ENCODE results near the gene EPB41L4B.

EPB41L4B gene

DNA sequence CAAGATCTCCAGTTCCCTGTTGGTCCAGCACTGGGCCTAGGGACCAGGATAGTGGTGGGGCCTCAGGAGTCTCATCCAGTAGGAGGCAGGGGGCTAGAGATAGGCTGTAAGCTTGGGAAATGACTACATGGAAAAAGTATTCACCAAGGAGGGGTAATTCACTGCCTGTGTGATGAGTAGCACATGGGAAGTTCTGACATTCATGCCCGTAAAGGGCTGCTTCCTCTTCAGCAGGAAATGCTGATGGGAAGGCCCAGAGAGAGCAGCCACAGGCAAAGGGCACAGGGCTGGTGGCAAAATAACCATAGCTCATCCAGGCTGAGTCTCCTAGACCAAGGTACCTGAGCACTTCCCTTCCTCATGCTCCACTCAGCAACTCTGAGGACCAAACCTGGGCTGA lies 130.7 kb downstream of the EPB41L4B start:
- no peaks in the 10 kb centered on the region for H3K36me3 Mint-ChIP-seq
- H3K4me1 Mint-ChIP-seq = peaks cover 5% of the 10 kb centered on the region
- CTCF ChIA-PET = interaction anchor here (1.7 kb wide), 1 partner anchor 25 kb away, joined by 3 read pairs; no protein-coding TSS in a partner anchor
- no peak overlapping the region for H3K27ac Mint-ChIP-seq
- no peaks in the 10 kb centered on the region for H3K9me3 Mint-ChIP-seq
- DNase-seq = no peak
- no peak overlapping the region for H3K4me3 Mint-ChIP-seq
- H3K27me3 Mint-ChIP-seq = peaks cover 65% of the 10 kb centered on the region

DNA sequence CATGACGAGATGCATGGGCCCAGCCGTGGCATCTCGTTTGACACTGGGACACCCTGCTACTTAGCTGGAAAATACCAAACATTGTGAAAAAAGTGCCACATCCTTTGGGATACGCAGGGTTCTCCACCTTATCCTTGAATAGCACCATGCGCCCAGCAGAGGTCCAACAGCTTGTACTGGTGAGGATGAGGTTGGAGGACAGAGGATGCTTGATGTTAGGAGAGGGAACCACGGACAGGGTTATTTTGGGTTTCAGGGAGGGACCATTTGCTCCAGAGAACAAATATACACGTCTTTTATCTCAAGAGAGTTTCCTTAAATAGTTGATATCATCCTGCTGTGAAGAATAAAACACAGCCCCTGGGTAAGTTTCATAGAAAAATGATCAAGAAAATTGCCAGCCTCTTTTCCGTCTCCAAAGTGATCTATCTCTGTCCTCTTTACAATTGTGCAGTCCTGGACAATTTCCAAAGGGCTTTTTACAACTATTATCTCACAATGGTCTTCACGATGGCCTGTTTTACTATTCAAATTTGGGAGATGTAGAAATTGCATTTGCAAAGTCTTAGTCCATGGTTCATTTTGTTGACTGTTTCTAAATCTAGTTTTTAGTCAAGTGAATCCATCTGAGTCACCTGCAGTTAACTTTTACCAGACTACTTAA lies 133.9 kb downstream of the EPB41L4B start:
- CTCF ChIA-PET = interaction anchor here (1.6 kb wide), 1 partner anchor 12 kb away, joined by 4 read pairs; no protein-coding TSS in a partner anchor
- DNase-seq = no peak
- no peaks in the 10 kb centered on the region for H3K36me3 Mint-ChIP-seq

DNA sequence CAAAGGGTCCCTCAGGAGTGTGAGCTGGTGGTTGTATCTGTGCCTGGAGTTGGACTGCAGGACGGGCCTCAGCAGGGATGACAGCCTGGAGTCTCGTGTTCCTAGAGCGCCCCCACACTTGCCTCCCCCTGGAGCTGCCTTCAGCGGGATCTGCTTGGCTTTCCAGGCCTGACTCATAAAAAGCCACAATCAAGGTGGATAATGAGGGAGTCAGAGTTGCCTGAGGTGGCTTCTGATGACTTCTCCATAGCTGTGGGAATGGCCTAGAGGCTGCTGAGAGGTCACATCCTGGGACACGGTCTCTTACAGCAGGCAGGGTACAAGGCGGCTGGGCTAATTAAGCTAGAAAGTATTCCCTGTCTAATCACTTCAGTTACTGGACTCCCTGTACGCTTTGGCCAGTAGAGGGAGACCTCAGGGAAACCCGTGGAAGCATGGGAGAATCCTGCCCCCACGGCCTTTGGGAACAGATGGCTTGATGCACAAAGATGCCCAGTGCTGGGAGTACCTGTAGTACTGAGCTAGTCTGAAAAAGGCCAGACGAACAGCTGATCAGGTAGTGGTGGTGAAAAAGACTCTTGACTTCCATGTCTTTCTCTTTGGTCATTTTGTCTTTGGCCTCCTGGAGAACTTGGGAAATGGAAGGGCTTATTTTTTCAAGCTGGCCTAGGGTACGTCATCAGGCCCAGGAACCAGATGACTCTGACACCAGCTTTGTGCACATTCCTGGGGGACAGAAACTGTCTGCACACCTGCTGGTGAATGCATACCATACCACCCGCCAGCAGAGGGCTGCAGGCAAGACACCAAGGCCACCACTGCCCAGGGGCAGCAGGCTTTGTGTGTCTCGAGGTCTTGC lies 137.7 kb downstream of the EPB41L4B start:
- Mint-ChIP-seq H3K9me3 (no peaks in the 10 kb centered on the region), H3K4me3 (no peak overlapping the region), H3K27me3 (peaks cover 69% of the 10 kb centered on the region), H3K4me1 (peaks cover 33% of the 10 kb centered on the region), H3K27ac (no peak overlapping the region), H3K36me3 (peaks cover 2% of the 10 kb centered on the region)
- CTCF ChIA-PET = interaction anchor here (0.6 to 1.3 kb wide), 8 partner anchors 9 to 1552 kb away, joined by 3 to 5 read pairs (median 4); partner anchors contain the start of gene TMEM245
- DNase-seq = peak; percentile 33

More for the DNA sequence above, 133.9 kb downstream of the EPB41L4B start:
- H3K27me3 Mint-ChIP-seq = peaks cover 60% of the 10 kb centered on the region
- H3K4me1 Mint-ChIP-seq = peaks cover 11% of the 10 kb centered on the region
- H3K4me3 Mint-ChIP-seq = no peak overlapping the region
- H3K9me3 Mint-ChIP-seq = no peaks in the 10 kb centered on the region
- H3K27ac Mint-ChIP-seq = no peak overlapping the region

DNA sequence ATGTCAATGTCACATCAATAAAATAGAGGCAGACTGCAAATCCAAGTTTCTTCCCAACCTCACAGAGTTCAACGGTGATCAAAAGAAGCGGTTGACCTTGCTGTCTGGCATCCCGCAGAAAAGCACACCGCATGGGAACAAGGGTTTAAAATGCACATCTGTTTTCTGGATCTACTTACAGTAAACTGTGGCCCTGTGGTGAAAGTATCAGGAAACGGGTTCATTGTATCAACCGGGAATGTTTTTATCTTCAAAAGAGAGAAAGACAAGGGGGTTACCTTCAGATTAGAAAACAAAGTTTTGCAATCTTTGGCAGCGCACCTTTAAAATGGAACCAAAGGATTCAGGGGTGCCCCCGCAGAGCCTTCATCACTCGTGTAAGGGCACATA lies 138.3 kb downstream of the EPB41L4B start:
- DNase-seq = no peak
- H3K4me3 Mint-ChIP-seq = no peak overlapping the region
- peaks cover 67% of the 10 kb centered on the region for H3K27me3 Mint-ChIP-seq
- H3K36me3 Mint-ChIP-seq = peaks cover 2% of the 10 kb centered on the region
- H3K4me1 Mint-ChIP-seq = peaks cover 33% of the 10 kb centered on the region
- H3K27ac Mint-ChIP-seq = no peak overlapping the region
- CTCF ChIA-PET = interaction anchor here (0.6 to 1.2 kb wide), 2 partner anchors 63 to 1551 kb away, joined by 4 read pairs; partner anchors contain the start of gene TMEM245
- no peaks in the 10 kb centered on the region for H3K9me3 Mint-ChIP-seq

DNA sequence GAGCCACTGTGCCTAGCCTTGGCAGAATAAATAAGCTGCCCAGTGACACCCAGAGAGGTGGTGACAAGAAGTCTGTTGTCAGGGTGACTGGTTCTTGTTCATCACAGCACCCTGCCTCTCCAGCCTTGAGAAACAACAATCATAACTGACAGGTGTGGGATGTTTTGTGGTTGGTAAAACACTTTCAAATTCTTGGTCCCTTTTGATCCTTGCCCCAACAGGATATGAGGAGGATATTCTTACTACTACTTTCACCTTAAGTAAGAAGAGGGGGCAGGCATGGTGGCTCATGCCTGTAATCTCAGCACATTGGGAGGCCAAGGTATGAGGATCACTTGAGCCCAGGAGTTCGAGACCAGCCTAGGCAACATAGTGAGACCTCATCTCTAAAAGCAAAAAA lies 139.6 kb downstream of the EPB41L4B start:
- Mint-ChIP-seq H3K4me3 (peak overlapping the region; percentile 10), H3K27me3 (peaks cover 63% of the 10 kb centered on the region), H3K36me3 (peaks cover 2% of the 10 kb centered on the region), H3K27ac (peak overlapping the region; percentile 73), H3K4me1 (peaks cover 33% of the 10 kb centered on the region), H3K9me3 (no peaks in the 10 kb centered on the region)
- CTCF ChIA-PET = interaction anchor here (0.6 to 1.5 kb wide), 5 partner anchors 61 to 288 kb away, joined by 3 to 4 read pairs (median 3); no protein-coding TSS in a partner anchor
- DNase-seq = peak; percentile 69

DNA sequence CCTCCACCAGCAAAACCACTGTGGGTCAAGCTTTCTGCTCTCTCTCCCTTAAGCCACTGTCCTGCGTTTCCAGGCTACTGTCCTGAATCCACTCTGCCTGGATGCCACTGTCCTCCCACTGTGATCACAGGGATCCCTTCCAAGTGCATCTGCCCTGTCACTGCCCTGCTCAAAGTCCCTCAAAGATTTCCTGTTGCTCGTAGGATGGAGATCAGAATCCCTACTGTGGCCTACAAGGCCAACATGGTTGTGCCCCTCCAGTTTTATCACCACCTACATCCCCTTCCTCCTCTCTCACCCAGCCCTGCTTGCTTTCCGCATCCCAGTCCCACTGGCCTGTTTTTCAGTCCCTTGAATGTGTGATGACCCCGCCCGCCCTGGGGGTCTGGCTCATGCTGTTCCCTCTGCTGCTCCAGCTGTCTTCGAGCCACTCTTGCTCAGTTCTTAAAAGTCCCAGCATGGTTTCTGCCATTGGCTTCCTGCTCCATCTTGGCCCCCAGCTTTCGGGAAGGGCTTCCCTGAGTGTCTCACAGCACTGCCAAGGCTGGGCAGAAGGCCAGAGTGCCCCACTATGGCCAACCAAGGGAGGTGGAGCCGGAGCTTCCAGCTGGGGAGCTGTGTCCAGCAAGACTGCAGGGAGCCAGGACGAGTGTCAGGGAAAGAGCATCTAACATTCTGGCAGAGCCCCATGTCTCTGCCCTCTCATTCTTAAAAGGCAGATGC lies 140.9 kb downstream of the EPB41L4B start:
- peaks cover 2% of the 10 kb centered on the region for H3K36me3 Mint-ChIP-seq
- no peak overlapping the region for H3K4me3 Mint-ChIP-seq
- H3K4me1 Mint-ChIP-seq = peaks cover 33% of the 10 kb centered on the region
- no peak for DNase-seq
- H3K9me3 Mint-ChIP-seq = no peaks in the 10 kb centered on the region
- H3K27ac Mint-ChIP-seq = no peak overlapping the region
- CTCF ChIA-PET = interaction anchor here (1.4 kb wide), 1 partner anchor 290 kb away, joined by 3 read pairs; no protein-coding TSS in a partner anchor
- H3K27me3 Mint-ChIP-seq = peaks cover 55% of the 10 kb centered on the region

DNA sequence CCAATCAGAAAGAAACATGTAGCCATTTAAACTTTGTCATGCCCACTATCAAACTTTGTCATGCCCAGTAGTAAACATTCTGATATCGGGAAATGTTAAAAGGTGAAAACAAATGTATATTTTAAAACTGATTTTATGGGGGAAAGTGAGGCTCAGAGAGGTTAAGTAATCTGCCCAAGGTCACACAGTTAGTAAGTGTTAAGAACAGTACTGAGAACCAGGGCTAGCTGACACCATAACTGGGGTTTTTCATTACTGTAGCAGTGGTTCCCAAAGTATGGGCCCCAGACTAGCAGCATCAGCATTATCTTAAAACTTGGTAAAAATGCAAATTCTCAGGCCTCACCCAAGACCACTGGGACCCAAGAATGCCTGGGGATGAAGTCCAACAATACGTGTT lies 143.9 kb downstream of the EPB41L4B start:
- H3K27me3 Mint-ChIP-seq = peaks cover 48% of the 10 kb centered on the region
- peaks cover 27% of the 10 kb centered on the region for H3K4me1 Mint-ChIP-seq
- H3K4me3 Mint-ChIP-seq = no peak overlapping the region
- H3K27ac Mint-ChIP-seq = no peak overlapping the region
- peaks cover 2% of the 10 kb centered on the region for H3K36me3 Mint-ChIP-seq
- H3K9me3 Mint-ChIP-seq = no peaks in the 10 kb centered on the region
- DNase-seq = no peak
- CTCF ChIA-PET = no interaction called here

DNA sequence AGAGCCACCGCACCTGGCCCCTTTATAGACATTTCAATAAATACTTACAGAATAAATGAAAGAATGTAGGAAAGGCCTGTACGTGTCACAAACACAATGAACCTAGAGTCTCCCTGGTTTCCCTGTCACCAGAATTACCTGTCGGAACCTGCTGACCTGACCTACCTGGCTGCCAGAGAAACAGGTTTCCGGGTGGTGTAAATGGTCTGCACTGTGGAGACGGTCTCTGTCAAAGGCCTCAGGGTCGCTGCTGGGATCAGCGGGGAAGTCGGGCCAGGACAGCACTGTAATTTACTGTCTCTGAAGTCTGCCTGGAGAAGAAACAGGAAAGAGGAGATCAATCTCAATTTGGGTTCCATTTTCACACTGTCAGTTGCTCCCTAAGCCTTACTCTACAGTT lies 144.5 kb downstream of the EPB41L4B start:
- peaks cover 25% of the 10 kb centered on the region for H3K4me1 Mint-ChIP-seq

DNA sequence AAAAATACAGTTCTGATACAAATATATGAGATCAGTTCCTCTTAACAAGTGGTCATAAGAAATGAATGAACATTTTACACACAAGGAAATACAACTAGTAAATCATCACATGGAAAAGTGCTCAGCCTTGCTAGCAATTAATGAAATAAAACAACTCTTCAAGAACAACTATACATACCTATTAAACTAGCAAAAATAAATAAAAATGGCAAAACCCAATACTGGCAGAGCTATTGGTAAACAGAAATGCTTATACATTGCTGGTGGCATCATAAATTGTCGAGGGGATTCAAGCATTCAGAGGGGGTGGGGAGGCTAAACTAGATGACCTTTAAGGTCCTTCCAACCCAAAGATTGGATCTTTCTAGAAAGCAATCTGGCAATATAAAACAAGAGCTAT lies 147.9 kb downstream of the EPB41L4B start:
- CTCF ChIA-PET = no interaction called here
- H3K4me3 Mint-ChIP-seq = no peak overlapping the region

More for the DNA sequence above, 144.5 kb downstream of the EPB41L4B start:
- H3K27me3 Mint-ChIP-seq = peaks cover 50% of the 10 kb centered on the region
- no peak overlapping the region for H3K27ac Mint-ChIP-seq
- CTCF ChIA-PET = no interaction called here
- no peaks in the 10 kb centered on the region for H3K9me3 Mint-ChIP-seq
- DNase-seq = no peak
- H3K4me3 Mint-ChIP-seq = no peak overlapping the region
- H3K36me3 Mint-ChIP-seq = peaks cover under 1% of the 10 kb centered on the region

DNA sequence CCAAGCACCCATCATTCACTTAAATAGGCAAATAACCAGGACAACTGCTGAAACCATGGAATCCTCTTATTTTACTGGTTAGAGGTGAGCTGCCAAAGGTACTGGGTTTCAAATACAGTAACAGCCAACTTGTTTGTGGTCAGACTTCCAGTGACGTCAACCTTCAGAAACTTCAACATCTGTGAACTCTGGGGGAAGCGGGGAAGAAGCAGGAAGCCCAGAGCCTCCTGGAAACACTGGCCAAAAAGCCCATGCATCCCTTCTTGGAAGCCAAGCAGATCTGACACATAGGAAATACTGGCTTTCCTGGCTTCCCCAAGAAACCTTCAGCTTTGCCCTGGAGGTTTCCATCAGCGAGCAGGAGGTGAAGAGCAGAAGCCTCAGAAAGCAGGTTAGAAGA lies 148.9 kb downstream of the EPB41L4B start:
- Mint-ChIP-seq H3K4me3 (no peak overlapping the region), H3K36me3 (no peaks in the 10 kb centered on the region), H3K27ac (no peak overlapping the region), H3K27me3 (peaks cover 49% of the 10 kb centered on the region), H3K4me1 (peaks cover 9% of the 10 kb centered on the region), H3K9me3 (no peaks in the 10 kb centered on the region)
- CTCF ChIA-PET = no interaction called here
- no peak for DNase-seq

More for the DNA sequence above, 147.9 kb downstream of the EPB41L4B start:
- Mint-ChIP-seq H3K27me3 (peaks cover 43% of the 10 kb centered on the region), H3K9me3 (no peaks in the 10 kb centered on the region), H3K36me3 (no peaks in the 10 kb centered on the region), H3K4me1 (peaks cover 5% of the 10 kb centered on the region), H3K27ac (no peak overlapping the region)
- DNase-seq = no peak

DNA sequence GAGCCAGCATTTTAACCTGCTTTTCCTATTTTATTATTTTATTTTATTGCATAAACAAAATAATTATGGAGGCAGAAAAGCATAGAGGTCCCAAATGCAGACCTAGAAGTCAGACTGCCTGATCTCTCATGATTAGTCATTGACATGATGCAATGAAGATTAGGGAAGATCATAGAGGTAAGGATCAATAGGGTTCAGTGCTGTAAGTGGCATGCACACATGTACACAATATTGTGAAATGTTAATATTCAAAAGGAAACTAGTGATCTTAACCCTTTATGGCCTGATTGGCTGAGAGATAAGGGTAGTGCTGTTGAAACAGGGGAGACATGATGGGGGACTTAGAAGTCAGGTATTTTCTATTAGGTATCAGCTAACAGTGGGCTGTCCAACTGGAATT lies 152.7 kb downstream of the EPB41L4B start:
- H3K27ac Mint-ChIP-seq = no peak overlapping the region
- H3K9me3 Mint-ChIP-seq = no peaks in the 10 kb centered on the region
- CTCF ChIA-PET = no interaction called here
- DNase-seq = no peak
- H3K36me3 Mint-ChIP-seq = no peaks in the 10 kb centered on the region
- peaks cover 68% of the 10 kb centered on the region for H3K27me3 Mint-ChIP-seq
- no peak overlapping the region for H3K4me3 Mint-ChIP-seq
- peaks cover 12% of the 10 kb centered on the region for H3K4me1 Mint-ChIP-seq

DNA sequence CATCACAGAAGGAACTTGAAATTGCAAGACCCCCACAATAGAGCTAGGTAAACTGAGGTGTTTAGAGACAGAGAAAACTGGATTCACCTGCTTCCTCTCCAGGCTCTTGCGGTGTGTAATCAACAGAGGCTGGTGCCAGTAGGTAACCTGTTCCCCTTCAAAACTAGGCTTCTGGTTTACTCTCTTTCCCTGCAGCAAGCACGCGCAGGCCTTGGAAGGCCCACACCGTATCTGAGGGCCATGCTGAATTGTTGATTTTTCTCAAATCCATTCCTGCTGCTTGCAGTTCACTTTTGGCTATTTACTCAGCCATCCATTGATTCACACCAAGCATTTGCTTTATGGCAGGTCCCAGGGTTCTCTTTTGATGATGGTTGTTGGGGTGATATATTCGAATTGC lies 153.1 kb downstream of the EPB41L4B start:
- H3K36me3 Mint-ChIP-seq = no peaks in the 10 kb centered on the region
- peaks cover 12% of the 10 kb centered on the region for H3K4me1 Mint-ChIP-seq
- H3K27me3 Mint-ChIP-seq = peaks cover 73% of the 10 kb centered on the region
- no peak for DNase-seq
- no peaks in the 10 kb centered on the region for H3K9me3 Mint-ChIP-seq
- H3K27ac Mint-ChIP-seq = no peak overlapping the region
- H3K4me3 Mint-ChIP-seq = peak overlapping the region; percentile 58
- CTCF ChIA-PET = no interaction called here

DNA sequence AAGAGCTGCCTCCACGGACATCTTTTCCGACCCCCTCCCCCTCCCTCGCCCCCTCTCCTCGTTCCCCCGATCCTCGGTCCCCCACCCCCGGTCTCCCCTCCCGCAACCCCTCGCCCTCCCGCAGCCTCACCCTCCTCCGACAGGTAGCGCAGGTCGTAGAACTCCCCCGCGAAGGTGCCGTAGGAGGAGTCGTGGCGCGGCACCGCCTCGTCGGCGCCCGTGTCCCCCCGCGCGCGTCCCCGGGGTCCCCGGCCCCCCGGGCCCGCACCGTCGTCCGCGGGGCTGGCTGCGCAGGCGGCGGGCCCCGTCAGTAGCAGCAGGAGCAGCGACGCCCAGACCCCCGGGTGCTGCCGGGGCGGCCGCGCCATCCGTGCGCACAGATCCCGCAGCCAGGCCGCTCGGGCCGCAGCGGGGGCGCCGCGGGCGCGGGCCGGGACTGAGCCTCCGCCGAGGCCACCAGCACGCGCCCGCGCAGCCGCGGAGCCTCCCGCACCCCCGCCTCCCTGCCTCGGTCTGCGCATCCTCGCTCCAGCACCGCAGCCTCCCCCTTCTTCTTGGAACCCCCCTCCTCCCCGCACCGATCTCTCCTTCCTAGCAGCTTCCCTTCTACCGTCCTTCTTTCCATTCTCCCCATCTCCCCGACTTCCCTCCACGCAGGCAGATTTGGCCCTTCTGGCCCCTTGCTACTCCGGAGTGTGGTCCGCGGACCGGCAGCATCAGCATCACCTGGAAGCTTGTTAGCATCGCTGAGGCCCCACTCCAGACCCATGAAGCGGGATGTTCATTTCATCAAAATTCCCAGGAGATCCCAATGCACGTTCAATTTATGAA lies 153.9 kb downstream of the EPB41L4B start, which contains the start of gene FRRS1L:
Gene FRRS1L, minus strand, starts transcription at position 479 of the 831 bp plus-strand sequence. Its CDS starts 111 bp downstream, at position 368.
- no peak within 1 kb of the TSS for H3K27ac Mint-ChIP-seq
- peaks cover 74% of the 10 kb centered on the region for H3K27me3 Mint-ChIP-seq
- H3K4me3 Mint-ChIP-seq = peak within 1 kb of the TSS; percentile 58
- H3K36me3 Mint-ChIP-seq = no peaks in the 10 kb centered on the region
- CTCF ChIA-PET = no interaction called here
- no peaks in the 10 kb centered on the region for H3K9me3 Mint-ChIP-seq
- H3K4me1 Mint-ChIP-seq = peaks cover 11% of the 10 kb centered on the region
- DNase-seq = no peak
